Measurements from ENCODE around the gene RBMS2. TPM values are rescaled to one million over a fixed set of nuclear protein-coding genes. Genes with fewer than 3 reads are reported as not detected.

Gene RBMS2, protein sequence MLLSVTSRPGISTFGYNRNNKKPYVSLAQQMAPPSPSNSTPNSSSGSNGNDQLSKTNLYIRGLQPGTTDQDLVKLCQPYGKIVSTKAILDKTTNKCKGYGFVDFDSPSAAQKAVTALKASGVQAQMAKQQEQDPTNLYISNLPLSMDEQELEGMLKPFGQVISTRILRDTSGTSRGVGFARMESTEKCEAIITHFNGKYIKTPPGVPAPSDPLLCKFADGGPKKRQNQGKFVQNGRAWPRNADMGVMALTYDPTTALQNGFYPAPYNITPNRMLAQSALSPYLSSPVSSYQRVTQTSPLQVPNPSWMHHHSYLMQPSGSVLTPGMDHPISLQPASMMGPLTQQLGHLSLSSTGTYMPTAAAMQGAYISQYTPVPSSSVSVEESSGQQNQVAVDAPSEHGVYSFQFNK
- total RNA-seq, result 1 to 10 TPM; 3.8 to 4.3 TPM

DNA sequence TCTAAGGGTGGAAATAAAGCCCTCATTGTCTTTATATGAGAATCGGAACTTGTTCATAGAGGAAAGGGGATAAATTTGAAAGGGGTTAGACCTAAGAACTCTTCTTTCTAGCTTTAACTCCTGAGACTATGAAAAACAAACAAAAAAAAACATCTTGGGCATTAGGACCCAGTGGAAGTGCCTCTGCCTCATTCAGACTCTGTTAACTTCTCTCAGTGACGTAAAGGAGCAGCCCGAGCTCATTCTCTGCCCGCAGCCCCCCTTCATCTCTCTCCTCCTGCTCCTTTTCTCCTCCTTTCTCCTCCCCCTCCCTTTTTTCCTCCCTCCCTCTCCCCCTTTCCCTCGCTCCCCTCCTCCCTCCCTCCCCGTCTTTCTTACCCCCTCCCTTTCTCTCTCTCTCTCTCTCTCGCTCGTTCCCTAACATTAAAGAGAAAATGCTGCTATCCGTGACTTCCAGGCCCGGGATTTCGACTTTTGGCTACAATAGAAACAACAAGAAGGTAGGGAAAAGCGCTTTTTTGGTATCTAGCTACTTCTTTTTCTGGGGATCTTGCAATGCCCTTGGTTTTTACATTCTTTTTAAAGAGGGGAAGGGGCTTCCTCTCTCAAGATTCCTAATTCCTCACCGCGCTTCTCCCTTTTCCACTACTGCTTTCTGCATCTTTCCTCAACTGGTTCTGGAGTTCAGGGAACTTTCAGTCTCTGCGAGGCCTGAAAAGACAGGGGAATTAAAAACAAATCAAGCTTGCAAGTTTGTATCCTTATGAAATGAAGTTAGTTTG is at the start of gene RBMS2:
Gene RBMS2, plus strand, starts transcription at position 231 of the 782 bp plus-strand sequence. Its CDS starts 204 bp downstream, at position 435.
- peak; percentile 45 for DNase-seq
- H3K4me1 Mint-ChIP-seq, result peaks cover 25% of the 10 kb centered on the region
- peak within 1 kb of the TSS; percentile 14 for H3K27ac Mint-ChIP-seq
- H3K36me3 Mint-ChIP-seq (ENCODE audit: low read depth), result no peaks in the 10 kb centered on the region
- POLR2A ChIA-PET, result interaction anchor here (1.0 to 1.9 kb wide), 3 partner anchors 107 to 189 kb away, joined by 3 to 6 read pairs (median 4); no protein-coding TSS in a partner anchor
- no peaks in the 10 kb centered on the region for H3K27me3 Mint-ChIP-seq
- CTCF ChIA-PET, result interaction anchor here (0.5 to 2.8 kb wide), 12 partner anchors 9 to 254 kb away, joined by 3 to 11 read pairs (median 5); no protein-coding TSS in a partner anchor
- H3K4me3 Mint-ChIP-seq, result peak within 1 kb of the TSS; percentile 56
- H3K9me3 Mint-ChIP-seq, result no peaks in the 10 kb centered on the region

DNA sequence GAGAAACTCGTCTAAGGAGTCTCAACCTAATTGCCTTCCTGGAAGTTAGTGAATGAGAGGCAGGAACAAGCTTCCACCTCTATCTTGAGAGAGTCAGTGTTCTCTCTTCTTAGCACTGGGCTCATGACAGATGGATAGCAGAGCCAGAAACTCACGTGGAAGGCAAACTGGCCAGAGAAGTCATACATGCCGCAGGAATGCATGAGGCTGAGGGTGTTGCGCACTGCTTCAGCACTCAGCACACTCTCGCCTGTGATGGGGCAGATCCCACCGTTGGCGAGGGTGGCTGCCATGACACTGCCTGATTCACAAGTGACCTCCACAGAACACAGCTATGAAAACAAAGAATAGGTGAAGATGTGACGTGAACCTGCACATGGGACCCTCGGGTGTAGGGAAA is 47.2 kb upstream of the RBMS2 start:
- H3K4me1 Mint-ChIP-seq, result peaks cover 11% of the 10 kb centered on the region
- H3K4me3 Mint-ChIP-seq, result no peak overlapping the region
- CTCF ChIA-PET, result no interaction called here
- no peaks in the 10 kb centered on the region for H3K9me3 Mint-ChIP-seq
- peaks cover 12% of the 10 kb centered on the region for H3K36me3 Mint-ChIP-seq (ENCODE audit: low read depth)
- no peak overlapping the region for H3K27ac Mint-ChIP-seq
- DNase-seq, result no peak
- no peaks in the 10 kb centered on the region for H3K27me3 Mint-ChIP-seq
- POLR2A ChIA-PET, result interaction anchor here (0.6 kb wide), 1 partner anchor 223 kb away, joined by 3 read pairs; no protein-coding TSS in a partner anchor

DNA sequence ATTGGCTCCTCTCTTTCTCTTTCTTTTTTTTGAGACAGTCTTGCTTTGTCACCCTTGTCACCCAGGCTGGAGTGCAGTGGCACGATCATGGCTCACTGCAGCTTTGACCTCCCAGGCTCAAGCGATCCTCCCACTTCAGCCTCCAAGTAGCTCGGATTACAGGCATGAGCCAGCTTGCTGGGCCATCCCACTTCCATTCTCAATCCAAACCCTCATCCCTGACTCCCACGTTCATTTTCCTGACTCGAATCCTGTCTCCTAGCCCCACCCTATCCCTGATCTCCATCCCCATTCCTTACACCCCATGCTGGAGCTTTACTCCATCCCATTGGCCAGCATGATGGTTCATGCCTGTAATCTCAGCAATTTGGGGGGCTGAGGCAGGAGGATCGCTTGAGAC is 45.5 kb upstream of the RBMS2 start:
- CTCF ChIA-PET, result interaction anchor here (1.0 kb wide), 1 partner anchor 12 kb away, joined by 3 read pairs; no protein-coding TSS in a partner anchor
- Mint-ChIP-seq H3K36me3 (ENCODE audit: low read depth) (peaks cover 5% of the 10 kb centered on the region), H3K27ac (no peak overlapping the region), H3K9me3 (no peaks in the 10 kb centered on the region), H3K4me1 (peaks cover 8% of the 10 kb centered on the region), H3K4me3 (no peak overlapping the region), H3K27me3 (no peaks in the 10 kb centered on the region)
- POLR2A ChIA-PET, result interaction anchor here (0.7 to 0.9 kb wide), 2 partner anchors 12 to 43 kb away, joined by 3 read pairs; partner anchors contain the start of gene GLS2
- DNase-seq, result no peak

DNA sequence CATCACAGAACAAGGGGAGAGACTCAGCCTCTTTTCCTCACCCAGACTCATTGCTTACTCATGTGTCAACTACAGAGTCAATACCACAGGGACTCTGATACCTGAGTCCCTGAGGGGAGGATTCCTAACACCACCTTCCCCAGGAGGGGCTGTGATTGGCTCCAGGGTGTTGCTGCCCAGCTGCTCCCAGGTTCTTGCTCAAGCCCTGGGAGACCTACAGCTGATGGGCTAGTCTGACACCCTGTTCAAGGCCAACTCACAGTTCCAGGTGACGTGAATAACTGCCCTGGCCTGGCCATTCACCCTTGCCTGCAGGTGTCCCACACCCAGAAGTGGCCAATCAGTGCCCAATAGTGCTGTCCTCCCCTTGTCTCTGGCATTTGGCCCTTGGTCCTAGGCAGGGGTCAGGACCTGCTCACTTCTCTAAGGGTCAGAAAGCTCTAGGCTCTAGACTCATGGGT is 44.6 kb upstream of the RBMS2 start:
- CTCF ChIA-PET, result interaction anchor here (1.0 kb wide), 1 partner anchor 13 kb away, joined by 3 read pairs; no protein-coding TSS in a partner anchor
- Mint-ChIP-seq H3K27me3 (no peaks in the 10 kb centered on the region), H3K36me3 (ENCODE audit: low read depth) (peaks cover 4% of the 10 kb centered on the region), H3K4me3 (no peak overlapping the region), H3K27ac (no peak overlapping the region), H3K4me1 (peaks cover 7% of the 10 kb centered on the region), H3K9me3 (no peaks in the 10 kb centered on the region)
- DNase-seq, result no peak
- POLR2A ChIA-PET, result interaction anchor here (0.7 kb wide), 1 partner anchor 42 kb away, joined by 3 read pairs; no protein-coding TSS in a partner anchor

DNA sequence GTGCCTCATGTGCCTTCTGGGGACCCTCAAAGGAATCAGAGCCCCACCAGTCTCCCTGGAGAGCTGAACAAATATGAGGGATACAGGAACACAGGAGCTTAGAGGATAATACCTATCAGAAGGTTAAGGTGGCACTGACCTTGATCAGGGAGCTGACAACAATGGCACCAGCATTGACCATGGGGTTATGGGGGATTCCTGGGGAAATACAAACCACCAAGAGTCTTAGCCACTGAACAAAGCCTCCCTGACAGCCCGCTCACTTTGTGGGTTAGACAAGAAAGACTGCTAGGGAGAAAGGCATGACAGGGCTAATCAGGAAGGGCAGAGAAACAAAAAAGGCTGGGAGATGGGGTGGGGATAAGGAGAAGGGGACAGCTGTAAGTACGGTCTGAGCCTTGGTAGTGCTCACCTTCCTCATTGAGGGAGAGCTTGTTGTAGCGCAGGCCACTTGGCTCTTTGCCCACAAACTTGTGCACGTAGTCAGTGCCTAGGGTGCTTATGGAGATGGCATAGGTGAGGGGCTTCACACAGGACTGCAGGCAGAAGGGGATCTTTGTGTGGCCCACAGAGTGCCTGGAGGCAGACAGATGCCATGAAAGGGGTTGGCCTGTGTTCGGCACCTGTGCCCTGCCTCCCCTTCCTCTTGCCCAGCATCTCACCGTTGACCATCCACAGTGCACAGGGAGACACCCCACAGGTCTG is 43.9 kb upstream of the RBMS2 start:
- POLR2A ChIA-PET, result no interaction called here
- Mint-ChIP-seq H3K27me3 (no peaks in the 10 kb centered on the region), H3K27ac (no peak overlapping the region), H3K36me3 (ENCODE audit: low read depth) (peaks cover 3% of the 10 kb centered on the region), H3K9me3 (no peaks in the 10 kb centered on the region), H3K4me1 (peaks cover 7% of the 10 kb centered on the region), H3K4me3 (no peak overlapping the region)
- CTCF ChIA-PET, result interaction anchor here (0.6 kb wide), 1 partner anchor 14 kb away, joined by 5 read pairs; no protein-coding TSS in a partner anchor
- no peak for DNase-seq

DNA sequence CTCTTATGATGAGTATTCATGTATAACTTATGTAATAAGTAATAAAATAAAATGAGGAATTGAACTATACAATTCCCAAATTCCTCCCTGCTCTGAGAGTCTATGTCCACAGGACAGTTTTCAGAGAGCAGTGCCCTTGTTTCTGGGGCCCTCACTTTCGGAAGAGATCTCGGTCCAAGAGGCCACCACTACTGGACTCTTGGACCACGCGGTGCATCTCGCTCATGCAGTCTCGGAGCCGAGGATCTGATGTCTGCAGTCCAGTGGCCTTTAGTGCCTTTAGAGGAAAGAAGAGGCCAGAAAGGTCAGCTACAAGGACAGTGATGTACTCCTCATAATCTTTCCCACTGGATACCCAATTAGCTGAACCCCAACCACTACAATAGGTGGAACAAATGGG is 42.0 kb upstream of the RBMS2 start:
- H3K27me3 Mint-ChIP-seq, result no peaks in the 10 kb centered on the region
- POLR2A ChIA-PET, result interaction anchor here (1.3 to 3.4 kb wide), 2 partner anchors 10 to 12 kb away, joined by 5 to 13 read pairs; partner anchors contain the start of gene SPRYD4

DNA sequence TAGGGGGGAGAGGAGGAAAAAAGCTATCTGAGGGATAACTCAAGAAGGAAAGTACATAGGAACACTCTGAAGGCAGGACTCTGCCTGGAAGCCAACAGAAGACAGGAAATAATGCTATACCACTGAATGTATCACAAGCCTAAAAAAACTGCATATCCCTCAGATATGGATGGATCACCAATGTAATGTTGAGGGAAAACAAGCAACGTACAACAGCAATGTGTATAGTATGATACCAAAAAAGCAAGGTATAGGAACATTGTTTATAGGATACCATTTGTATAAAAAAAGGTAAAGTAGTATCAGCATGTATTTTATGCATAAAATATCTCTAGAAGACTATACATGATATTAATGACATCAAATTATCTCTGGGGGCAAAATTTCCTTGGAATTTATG is 37.1 kb upstream of the RBMS2 start:
- Mint-ChIP-seq H3K27ac (no peak overlapping the region), H3K9me3 (no peaks in the 10 kb centered on the region), H3K27me3 (peaks cover 26% of the 10 kb centered on the region), H3K36me3 (ENCODE audit: low read depth) (no peaks in the 10 kb centered on the region), H3K4me1 (peaks cover 27% of the 10 kb centered on the region), H3K4me3 (no peak overlapping the region)
- CTCF ChIA-PET, result no interaction called here
- POLR2A ChIA-PET, result no interaction called here
- no peak for DNase-seq

More for the DNA sequence above, 42.0 kb upstream of the RBMS2 start:
- Mint-ChIP-seq H3K4me1 (peaks cover 7% of the 10 kb centered on the region), H3K27ac (no peak overlapping the region), H3K36me3 (ENCODE audit: low read depth) (no peaks in the 10 kb centered on the region), H3K4me3 (no peak overlapping the region), H3K9me3 (no peaks in the 10 kb centered on the region)
- CTCF ChIA-PET, result interaction anchor here (1.0 kb wide), 1 partner anchor 11 kb away, joined by 3 read pairs; no protein-coding TSS in a partner anchor
- no peak for DNase-seq

DNA sequence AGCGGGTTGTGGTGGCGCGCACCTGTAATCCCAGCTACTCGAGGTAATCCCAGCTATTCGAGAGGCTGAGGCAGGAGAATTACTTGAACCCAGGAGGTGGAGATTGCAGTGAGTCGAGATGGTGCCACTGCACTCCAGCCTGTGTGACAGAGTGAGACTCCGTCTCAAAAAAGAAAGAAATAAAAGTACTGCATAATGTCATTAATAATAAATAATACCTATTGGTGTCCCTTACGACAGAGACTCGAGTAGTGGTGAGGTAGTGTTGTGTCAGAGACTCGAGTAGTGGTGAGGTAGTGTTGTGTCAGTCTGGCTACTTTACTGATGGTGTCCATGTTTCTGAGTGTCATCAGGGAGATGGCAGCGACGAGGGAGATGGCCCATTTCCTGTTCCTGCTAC is 34.9 kb upstream of the RBMS2 start:
- POLR2A ChIA-PET, result no interaction called here
- CTCF ChIA-PET, result no interaction called here
- Mint-ChIP-seq H3K9me3 (no peaks in the 10 kb centered on the region), H3K4me1 (peaks cover 20% of the 10 kb centered on the region), H3K36me3 (ENCODE audit: low read depth) (no peaks in the 10 kb centered on the region), H3K4me3 (no peak overlapping the region), H3K27ac (no peak overlapping the region), H3K27me3 (peaks cover 46% of the 10 kb centered on the region)
- DNase-seq, result no peak

DNA sequence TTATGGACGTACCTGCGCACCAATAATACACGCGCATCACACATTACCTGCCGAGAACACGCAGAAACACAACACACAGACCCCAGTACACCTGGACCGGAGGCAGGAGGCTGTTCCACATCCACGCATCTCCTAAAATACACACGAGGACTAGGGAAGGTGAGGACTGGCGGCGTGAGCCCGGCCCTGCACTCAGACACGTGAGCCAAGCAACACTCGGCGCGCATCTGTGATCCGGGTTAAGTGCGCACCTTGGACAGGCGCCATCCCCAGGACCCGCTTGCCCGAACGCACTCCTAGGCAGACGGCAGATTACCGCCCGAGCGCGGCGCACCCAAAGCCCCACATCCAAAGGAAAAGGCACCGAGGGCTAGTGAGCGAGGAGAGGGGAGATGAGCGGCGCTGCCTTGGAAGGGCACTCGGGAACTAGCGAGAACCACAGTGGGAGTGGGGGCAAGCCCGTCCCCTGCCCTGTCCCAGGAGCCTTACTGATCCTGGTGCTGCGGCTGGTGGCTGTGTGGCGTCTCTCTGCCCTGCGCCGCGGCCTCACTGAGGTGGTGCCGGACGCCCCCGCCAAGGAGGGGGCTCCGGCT is 34.1 kb upstream of the RBMS2 start:
- Mint-ChIP-seq H3K27ac (no peak overlapping the region), H3K9me3 (no peaks in the 10 kb centered on the region), H3K27me3 (peaks cover 48% of the 10 kb centered on the region), H3K4me3 (peak overlapping the region; percentile 71), H3K4me1 (peaks cover 20% of the 10 kb centered on the region), H3K36me3 (ENCODE audit: low read depth) (no peaks in the 10 kb centered on the region)
- POLR2A ChIA-PET, result interaction anchor here (2.1 kb wide), 1 partner anchor 38 kb away, joined by 6 read pairs; the partner anchor contains the start of gene TIMELESS
- CTCF ChIA-PET, result interaction anchor here (1.2 kb wide), 1 partner anchor 23 kb away, joined by 3 read pairs; no protein-coding TSS in a partner anchor
- peak; percentile 19 for DNase-seq

DNA sequence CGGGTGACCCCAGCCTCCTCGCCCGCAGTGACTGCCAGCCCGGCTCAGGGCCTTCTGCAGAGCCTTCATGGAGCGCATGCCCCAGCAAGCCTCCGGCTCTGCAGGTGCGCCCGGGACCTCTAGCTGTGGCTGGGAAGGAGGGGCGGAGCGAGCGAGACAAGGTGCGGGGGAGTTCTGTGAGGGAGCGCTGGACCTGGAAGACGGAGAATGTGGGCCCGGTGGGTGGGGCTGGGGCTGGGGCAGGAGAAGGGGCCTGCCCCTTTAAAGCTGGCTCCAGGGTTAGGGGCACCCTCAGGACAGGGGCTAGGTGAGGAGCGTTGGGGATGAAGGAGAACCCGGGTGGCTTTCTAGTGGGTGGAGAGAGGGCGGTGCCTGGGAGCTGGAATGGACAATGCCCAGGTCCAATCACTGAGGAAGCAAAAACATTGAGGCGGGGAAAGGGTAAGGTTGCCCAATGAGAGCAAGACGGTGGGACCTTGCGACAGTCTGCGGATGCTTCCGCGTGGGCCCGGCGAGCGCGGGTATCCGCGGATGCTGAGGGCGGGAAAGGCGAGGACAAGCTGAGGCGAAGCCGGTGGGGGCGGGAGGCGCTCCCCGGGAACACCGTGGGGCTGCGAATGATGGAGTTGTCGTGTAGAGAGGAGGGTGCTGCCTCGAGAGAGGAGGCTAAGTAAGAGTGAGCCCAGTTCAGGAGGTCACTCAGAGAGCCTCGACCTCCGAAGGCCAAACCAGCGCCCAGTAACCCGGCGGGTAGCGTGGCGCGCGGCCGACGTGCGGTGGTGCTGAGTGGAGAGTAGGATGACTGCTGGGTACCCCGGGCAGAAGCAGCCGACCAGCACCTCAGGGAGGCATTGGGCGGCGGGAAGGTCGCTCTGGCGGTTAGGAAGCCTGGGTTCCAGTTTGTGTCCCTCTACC is 33.3 kb upstream of the RBMS2 start, which contains the start of gene GLS2:
Gene GLS2, minus strand, starts transcription at position 121 of the 915 bp plus-strand sequence. Its CDS starts 43 bp downstream, at position 78.
- H3K27me3 Mint-ChIP-seq, result peaks cover 50% of the 10 kb centered on the region
- peak within 1 kb of the TSS; percentile 71 for H3K4me3 Mint-ChIP-seq
- ChIA-PET POLR2A (interaction anchor here (0.8 to 2.1 kb wide), 2 partner anchors 12 to 39 kb away, joined by 3 to 6 read pairs; partner anchors contain the start of gene TIMELESS), CTCF (interaction anchor here (1.2 kb wide), 1 partner anchor 24 kb away, joined by 3 read pairs; no protein-coding TSS in a partner anchor)
- H3K9me3 Mint-ChIP-seq, result no peaks in the 10 kb centered on the region
- H3K4me1 Mint-ChIP-seq, result peaks cover 20% of the 10 kb centered on the region
- peak; percentile 72 for DNase-seq
- H3K27ac Mint-ChIP-seq, result no peak within 1 kb of the TSS
- H3K36me3 Mint-ChIP-seq (ENCODE audit: low read depth), result no peaks in the 10 kb centered on the region

DNA sequence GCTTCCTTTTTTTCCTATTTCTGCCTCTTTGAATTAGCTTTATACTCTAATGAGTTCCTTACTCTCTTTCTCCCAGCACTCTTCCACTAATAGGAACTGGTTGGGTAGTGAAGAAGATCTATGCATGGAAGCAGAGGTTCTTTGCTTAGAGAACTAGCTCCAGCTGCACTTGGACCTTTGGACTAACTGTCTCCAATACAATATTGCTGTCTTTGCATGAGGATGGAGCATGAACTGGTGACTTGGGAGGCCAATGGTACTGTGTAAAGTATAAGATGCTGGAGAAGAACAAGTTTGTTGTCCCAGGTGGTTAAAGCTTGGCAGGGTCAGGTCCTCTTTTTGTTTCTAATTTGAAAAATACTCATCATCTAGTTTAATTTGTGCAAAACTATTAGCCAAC is 31.3 kb upstream of the RBMS2 start:
- Mint-ChIP-seq H3K36me3 (ENCODE audit: low read depth) (no peaks in the 10 kb centered on the region), H3K9me3 (no peaks in the 10 kb centered on the region), H3K27me3 (peaks cover 50% of the 10 kb centered on the region), H3K4me1 (peaks cover 20% of the 10 kb centered on the region), H3K27ac (no peak overlapping the region), H3K4me3 (no peak overlapping the region)
- CTCF ChIA-PET, result interaction anchor here (1.4 to 1.5 kb wide), 2 partner anchors 8 to 83 kb away, joined by 3 to 8 read pairs; no protein-coding TSS in a partner anchor
- DNase-seq, result no peak
- POLR2A ChIA-PET, result interaction anchor here (1.6 kb wide), 1 partner anchor 22 kb away, joined by 3 read pairs; the partner anchor contains the start of gene SPRYD4
